ENCODE results near the gene SSPN.
A peak's percentile ranks its signal among the peaks of the same experiment; 100 is the strongest.

SSPN gene

DNA sequence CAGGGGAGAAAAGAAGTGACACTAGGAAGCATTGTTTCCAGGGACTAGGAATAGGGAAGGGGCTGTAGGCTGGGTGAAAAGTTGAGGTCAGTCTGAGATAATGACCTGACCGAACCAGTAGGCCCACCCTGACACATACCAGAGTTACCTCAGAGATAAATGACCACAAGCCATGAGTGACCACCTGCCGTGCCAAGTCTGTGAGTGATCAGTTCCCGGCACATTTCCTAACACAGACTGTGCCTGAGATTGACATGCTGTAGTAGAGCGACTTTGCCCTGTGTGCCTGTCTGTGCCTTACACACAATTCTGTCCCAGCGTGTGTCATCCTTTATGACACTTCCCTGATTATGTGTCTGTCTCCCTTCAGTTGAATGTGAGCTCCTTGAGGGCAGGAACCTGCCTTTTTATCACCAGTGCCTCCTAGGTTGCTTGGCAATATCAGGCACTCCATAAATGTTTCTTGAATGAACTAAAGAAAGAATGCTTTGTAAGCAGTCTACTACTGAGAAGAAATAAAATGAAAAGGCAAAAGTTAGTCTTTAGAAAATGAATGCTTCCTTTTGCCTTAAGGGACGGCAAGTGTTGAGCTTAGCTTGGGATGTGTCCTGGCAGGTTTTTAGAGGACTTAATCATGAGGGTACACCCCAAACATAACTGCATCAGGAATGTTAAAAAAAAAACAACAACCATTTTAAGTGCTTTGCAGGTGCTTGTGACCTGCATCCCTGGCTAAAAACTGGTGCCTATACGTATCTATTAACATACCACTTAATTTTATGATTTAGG, 9.6 kb upstream of the SSPN start:
- peak; percentile 81 for DNase-seq (ENCODE audit: low read depth)
- no peak overlapping the region for H3K4me3 ChIP-seq (ENCODE audit: low read length)
- TF ChIP-seq, protein P1, sequence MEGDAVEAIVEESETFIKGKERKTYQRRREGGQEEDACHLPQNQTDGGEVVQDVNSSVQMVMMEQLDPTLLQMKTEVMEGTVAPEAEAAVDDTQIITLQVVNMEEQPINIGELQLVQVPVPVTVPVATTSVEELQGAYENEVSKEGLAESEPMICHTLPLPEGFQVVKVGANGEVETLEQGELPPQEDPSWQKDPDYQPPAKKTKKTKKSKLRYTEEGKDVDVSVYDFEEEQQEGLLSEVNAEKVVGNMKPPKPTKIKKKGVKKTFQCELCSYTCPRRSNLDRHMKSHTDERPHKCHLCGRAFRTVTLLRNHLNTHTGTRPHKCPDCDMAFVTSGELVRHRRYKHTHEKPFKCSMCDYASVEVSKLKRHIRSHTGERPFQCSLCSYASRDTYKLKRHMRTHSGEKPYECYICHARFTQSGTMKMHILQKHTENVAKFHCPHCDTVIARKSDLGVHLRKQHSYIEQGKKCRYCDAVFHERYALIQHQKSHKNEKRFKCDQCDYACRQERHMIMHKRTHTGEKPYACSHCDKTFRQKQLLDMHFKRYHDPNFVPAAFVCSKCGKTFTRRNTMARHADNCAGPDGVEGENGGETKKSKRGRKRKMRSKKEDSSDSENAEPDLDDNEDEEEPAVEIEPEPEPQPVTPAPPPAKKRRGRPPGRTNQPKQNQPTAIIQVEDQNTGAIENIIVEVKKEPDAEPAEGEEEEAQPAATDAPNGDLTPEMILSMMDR (IDR thresholded peaks at IDR 0.05; ENCODE audit: insufficient read depth, low read depth, low read length, missing control alignments), result no peak

DNA sequence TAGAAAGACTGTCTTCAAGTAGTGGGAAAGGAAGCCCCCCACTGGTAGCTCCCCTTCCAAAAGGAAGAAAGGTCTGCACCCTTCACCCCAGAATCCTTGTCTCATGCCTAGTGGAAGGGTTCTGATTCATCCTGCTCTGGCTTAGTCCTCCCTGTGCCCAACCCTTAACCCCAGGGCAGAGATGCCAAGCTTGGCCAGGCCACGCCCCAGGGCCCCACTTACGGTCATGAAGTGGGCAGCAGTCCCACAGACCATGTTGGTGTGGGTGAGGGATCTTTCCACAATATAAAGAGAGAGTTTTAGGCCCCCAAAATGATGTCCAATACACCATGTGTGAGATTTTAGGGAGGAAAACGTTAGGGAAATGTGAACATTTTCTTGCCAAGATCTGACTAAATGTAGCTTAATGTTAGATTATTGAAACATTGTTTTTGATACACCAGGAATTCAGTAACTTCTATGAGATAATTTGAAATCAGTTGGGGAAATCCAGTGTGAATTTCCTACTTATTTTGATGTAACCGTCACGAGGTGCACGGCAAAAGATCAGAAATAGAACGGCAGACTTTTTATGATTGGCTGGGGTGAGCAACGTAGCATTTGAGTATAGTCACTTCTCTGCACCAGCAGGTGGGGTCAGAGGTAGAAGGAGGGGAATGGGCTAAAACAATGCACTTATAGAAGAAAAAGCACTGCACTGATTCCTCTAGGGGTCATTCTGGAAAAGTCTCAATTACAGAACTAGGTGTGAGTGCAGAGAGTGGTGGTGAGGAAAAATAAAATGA, 8.2 kb upstream of the SSPN start:
- DNase-seq (ENCODE audit: low read depth), result peak; percentile 31
- H3K4me3 ChIP-seq (ENCODE audit: low read length), result no peak overlapping the region
- TF ChIP-seq, protein P1 (IDR thresholded peaks at IDR 0.05; ENCODE audit: insufficient read depth, low read depth, low read length, missing control alignments), result no peak

DNA sequence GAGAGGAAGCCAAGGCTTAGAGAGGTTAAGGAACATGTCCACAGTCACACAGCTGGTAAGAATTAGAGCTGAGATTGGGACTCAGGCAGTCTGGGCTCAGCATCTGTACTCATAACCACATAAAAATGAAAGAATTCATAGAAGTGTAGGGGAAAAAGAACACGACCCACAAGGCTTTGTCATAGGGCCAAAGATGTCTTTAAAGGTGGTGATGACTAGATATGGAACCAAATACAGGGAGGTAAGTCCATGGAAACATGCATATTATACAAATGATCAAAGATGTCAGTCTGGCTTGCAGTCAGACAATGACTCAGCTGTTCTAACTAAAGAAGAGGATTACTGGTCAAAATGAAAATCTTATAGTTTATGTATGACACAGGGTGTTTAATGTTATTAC, 7.2 kb upstream of the SSPN start:
- TF ChIP-seq, protein P1 (IDR thresholded peaks at IDR 0.05; ENCODE audit: insufficient read depth, low read depth, low read length, missing control alignments), result no peak
- peak; percentile 58 for DNase-seq (ENCODE audit: low read depth)
- H3K4me3 ChIP-seq (ENCODE audit: low read length), result no peak overlapping the region

DNA sequence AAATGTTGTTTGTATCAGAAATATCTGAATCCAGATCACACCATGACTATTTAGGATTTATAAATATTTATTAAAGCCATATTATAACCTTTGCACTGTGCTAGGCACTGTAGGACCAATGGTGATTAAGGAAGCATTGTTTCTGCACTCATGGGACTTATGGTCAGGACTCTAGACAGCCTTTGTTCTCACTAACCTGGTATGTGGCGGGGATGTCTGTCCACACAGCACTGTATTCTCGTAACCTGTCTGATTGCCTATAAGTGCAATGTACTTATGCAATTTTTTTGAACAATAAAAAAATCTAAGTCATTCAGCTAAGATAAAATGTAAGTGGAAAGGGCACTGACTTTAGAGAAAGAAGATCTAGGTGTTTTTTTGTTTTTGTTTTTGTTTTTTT, 6.7 kb upstream of the SSPN start:
- TF ChIP-seq, protein P1 (IDR thresholded peaks at IDR 0.05; ENCODE audit: insufficient read depth, low read depth, low read length, missing control alignments), result no peak
- no peak overlapping the region for H3K4me3 ChIP-seq (ENCODE audit: low read length)
- DNase-seq (ENCODE audit: low read depth), result peak; percentile 24

DNA sequence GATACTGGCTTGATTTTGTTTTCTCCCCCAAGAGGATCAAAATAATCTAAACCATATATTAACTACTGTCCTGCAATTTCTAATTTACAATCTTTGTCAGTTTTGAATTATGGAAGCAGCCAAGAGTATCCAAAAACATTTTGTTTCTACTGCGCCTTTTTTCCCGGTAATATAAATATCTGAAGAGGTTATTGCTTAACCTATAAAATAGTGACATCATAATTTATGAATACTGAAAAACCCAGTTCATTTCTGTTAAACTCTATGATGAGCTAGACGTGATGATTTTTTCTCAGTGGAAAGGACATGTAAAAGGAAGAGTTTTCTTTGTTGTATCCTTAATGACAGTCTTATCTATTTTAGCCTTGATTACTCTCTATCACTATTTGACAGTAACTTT, 3.2 kb upstream of the SSPN start:
- no peak for DNase-seq (ENCODE audit: low read depth)
- no peak overlapping the region for H3K4me3 ChIP-seq (ENCODE audit: low read length)
- TF ChIP-seq, protein P1 (IDR thresholded peaks at IDR 0.05; ENCODE audit: insufficient read depth, low read depth, low read length, missing control alignments), result no peak

DNA sequence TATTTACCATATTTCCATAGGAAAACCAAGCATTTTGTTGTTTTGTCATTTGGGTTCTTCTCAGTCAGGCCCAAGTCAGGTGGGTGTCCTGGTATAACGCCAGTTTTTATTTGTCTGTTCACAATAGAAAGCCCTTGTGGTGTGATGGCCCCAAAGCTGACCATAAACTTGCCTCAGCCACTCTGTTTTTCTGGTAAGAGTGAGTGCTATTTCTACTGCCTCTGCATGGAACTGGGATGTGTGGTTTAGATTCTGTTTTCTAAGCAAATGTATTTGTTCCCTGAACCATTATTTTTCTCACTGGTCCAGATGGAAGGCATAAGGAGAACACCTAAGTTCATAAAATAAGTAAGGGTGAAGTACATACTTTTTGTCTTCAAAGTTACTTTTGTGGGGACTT, 1.8 kb upstream of the SSPN start:
- TF ChIP-seq, protein P1 (IDR thresholded peaks at IDR 0.05; ENCODE audit: insufficient read depth, low read depth, low read length, missing control alignments), result no peak
- DNase-seq (ENCODE audit: low read depth), result no peak
- H3K4me3 ChIP-seq (ENCODE audit: low read length), result no peak overlapping the region
